HG02759 (cell line): ENCODE measurements around the gene ARPC4.

Experiments used
- ATAC-seq: cut with Tn5 transposase; IDR thresholded peaks from one replicate; pipeline ENCODE4 v1.9.1; 2021; ENCODE audit warnings: mild to moderate bottlenecking, moderate library complexity; ENCODE audit not compliant: unreplicated experiment

ARPC4 gene

GRCh38 chr3:9792405-9793160, at the start of gene ARPC4, which contains the start of gene TADA3:
ARPC4 (plus strand) TSS chr3:9793082; CDS start chr3:9793122, 40 bp downstream.
TADA3 (minus strand) TSS chr3:9792473; CDS start chr3:9791466, 1,007 bp downstream.
- peak; percentile 80 for ATAC-seq

GRCh38 chr3:9743548-9743947, 49.3 kb upstream of the ARPC4 start:
- ATAC-seq, result no peak

- no peak for ATAC-seq
Observed at GRCh38 chr3:9744162-9744561, 48.7 kb upstream of the ARPC4 start.

- ATAC-seq, result no peak
Observed at GRCh38 chr3:9745521-9745920, 47.4 kb upstream of the ARPC4 start.

GRCh38 chr3:9746330-9746729, 46.6 kb upstream of the ARPC4 start:
- no peak for ATAC-seq

- no peak for ATAC-seq
Observed at GRCh38 chr3:9747267-9747666, 45.6 kb upstream of the ARPC4 start.

- no peak for ATAC-seq
Observed at GRCh38 chr3:9748031-9748430, 44.9 kb upstream of the ARPC4 start.

- no peak for ATAC-seq
Observed at GRCh38 chr3:9749296-9749644, 43.6 kb upstream of the ARPC4 start.

- ATAC-seq, result peak; percentile 90
Observed at GRCh38 chr3:9749645-9750555, 43.0 kb upstream of the ARPC4 start, which contains the start of gene OGG1. OGG1 (plus strand) TSS chr3:9749952; CDS start chr3:9750287, 335 bp downstream.

GRCh38 chr3:9750556-9751411, 42.1 kb upstream of the ARPC4 start:
- no peak for ATAC-seq

GRCh38 chr3:9754678-9755077, 38.2 kb upstream of the ARPC4 start:
- no peak for ATAC-seq

GRCh38 chr3:9757427-9757826, 35.5 kb upstream of the ARPC4 start:
- no peak for ATAC-seq

- no peak for ATAC-seq
Observed at GRCh38 chr3:9760779-9761505, 31.9 kb upstream of the ARPC4 start.

- no peak for ATAC-seq
Observed at GRCh38 chr3:9761919-9762318, 31.0 kb upstream of the ARPC4 start.

- no peak for ATAC-seq
Observed at GRCh38 chr3:9762871-9763270, 30.0 kb upstream of the ARPC4 start.

- no peak for ATAC-seq
Observed at GRCh38 chr3:9765865-9766264, 27.0 kb upstream of the ARPC4 start.

- no peak for ATAC-seq
Observed at GRCh38 chr3:9767418-9767817, 25.5 kb upstream of the ARPC4 start.

- no peak for ATAC-seq
Observed at GRCh38 chr3:9768141-9768775, 24.6 kb upstream of the ARPC4 start.

GRCh38 chr3:9769012-9769411, 23.9 kb upstream of the ARPC4 start:
- ATAC-seq, result no peak
